ENCODE measurements around the gene ZNF230.

The ZNF230 gene

DNA sequence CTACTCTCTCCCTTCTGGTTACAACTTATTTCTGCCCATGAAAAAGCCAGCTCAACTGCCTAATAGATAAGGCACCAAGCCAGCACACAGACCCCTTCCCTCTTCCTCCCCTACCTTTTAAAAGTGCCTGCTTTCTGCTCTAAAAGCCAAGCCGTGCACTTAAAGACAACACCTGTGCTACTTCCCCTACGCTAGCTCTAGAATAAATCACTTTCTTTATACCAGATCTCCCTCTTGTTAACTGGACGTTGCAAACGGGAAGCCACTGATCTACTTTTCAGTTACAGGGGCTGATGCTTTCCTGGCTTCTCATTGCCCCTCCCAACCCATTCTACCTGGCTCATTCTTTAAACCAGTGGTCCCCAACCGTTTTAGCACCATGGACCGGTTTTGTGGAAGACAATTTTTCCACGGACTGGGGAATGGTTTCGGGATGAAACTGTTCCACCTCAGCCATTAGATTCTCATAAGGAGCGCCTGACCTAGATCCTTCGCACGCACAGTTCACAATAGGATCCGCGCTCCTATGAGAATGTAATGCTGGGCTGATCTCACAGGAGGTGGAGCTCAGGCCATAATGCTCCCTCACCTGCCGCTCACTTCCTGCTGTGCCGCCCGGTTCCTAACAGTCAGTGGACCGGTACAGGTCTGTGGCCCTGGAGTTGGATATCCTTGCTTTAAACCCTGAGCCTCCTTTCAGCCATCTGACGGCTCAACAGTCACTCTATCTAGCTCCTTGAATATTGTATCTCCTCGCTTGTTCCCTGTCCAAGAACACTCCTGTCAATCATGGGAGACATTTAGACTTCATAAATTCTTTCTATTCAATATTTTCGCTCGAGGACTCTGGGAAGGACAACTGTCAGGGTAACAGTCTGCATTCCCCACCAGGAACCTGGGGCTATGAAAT is 48.2 kb downstream of the ZNF230 start:
- peak; percentile 14 for DNase-seq

DNA sequence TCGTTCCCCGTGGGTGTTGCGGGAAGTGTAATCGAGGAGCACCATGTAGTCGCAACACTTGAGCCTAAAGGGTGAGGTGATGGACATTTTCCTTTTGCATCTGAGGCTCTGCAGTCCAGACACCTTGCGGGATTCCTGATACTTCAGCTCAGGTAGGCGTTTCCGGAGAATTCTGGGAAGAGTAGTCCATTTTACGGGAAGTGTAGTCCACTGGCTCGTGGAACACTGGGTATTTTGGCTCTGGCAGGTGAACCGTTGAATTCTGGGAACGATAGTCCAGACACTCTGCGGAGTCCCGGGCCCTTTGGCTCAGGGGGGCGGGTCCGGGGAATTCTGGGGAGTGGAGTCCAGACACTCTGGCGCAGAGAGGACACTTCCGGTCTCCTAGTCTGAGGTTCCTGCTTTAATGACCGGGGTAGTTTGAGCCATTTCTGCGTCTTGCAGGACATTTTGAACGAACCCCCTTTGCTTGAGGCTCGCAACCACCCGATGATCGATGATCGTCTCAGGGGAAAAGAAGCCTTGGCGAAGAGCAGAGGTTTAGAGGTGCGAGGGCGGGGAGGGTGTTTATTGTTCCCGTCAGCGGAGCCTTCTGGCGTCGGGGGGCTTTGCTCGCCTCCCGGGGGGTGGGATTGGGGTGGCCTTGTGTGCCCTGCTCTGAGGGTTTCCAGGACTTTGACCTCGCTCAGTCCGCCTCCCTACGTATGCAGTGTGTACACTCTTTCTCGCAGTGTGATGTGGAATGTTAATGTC is 49.1 kb downstream of the ZNF230 start, which contains the start of gene ZNF223:
TSS of gene ZNF223 (plus strand) at position 387 of the 753 bp plus-strand sequence. CDS start 3,141 bp downstream, outside the sequence.
- DNase-seq: peak; percentile 87

DNA sequence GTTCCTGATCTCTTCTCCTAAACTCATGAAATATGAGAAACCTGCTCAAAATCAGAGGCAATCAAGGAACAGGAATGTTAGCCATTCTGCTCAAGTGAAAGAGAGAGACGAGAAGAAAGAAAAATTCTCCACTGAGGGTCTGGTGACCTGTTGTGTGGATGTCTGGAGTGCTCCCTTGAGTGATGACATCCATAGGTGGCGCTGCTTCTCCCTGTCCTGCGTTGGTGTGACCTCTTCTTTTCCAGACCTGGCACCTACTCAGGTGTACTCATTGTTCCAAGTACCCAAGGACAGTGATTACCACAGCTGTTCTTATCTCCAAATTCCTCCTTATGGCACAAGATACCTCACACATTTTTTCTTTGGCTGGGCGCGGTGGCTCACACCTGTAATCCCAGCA is 53.1 kb downstream of the ZNF230 start:
- no peak for DNase-seq

DNA sequence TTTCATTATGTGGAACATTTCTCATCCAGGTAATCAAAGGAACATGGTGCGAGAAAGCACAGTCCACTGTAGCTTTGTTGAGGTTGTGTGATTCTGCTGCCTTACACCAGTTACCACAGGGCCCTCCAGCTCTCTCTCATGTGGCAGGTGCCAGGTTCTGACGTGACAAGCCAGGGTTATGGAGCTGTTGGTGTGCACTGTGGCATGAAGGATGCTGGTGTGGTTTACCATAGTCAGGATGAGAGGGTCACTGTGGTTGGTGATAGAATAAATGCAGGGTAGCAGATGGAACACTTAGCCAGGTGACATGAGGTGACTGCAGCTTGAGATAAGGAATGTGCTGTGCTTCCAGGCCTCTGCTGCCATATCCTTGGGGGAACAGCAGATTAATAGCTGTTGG is 56.5 kb downstream of the ZNF230 start:
- no peak for DNase-seq

DNA sequence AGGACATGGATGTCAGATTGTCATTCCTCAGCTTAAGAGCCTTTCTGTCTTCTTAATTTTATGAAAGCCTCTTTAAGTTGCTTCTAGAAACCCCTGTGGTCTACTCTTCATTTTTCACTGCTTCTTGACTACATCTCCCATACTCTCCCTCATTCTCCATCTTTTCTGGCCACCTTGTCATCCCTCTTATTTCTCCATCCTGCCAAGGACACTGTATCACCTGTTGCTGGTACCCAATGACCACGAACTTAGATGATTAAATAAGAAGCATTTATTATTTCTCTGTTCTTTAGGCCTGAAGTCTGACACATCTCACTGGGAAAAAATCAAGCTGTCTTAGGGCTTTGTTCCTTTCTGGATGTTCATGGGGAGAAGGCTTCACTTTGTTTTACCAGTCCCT is 58.3 kb downstream of the ZNF230 start:
- DNase-seq: no peak
